PFSK-1 (cell line): Measurements from ENCODE around the gene LYSMD2.

Source experiments
- FOXP2 ChIP-seq: optimal IDR thresholded peaks from 2 replicates; pipeline ENCODE3; 2011; ENCODE audit warnings: borderline replicate concordance, control low read depth, inconsistent platforms; ENCODE audit not compliant: insufficient read depth; ENCODE audit errors: extremely low read length, extremely low read depth
- POLR2AphosphoS5 ChIP-seq: IDR thresholded peaks from 2 replicates; pipeline ENCODE4 v1.6.1; 2012; ENCODE audit warnings: low read depth, mild to moderate bottlenecking, control low read depth, low read length, moderate library complexity
- SIN3A ChIP-seq: IDR thresholded peaks from 2 replicates; pipeline ENCODE4 v1.6.1; 2012; ENCODE audit warnings: mild to moderate bottlenecking, low read length, moderate library complexity, borderline replicate concordance; ENCODE audit not compliant: insufficient read depth
- TAF1 ChIP-seq: IDR thresholded peaks from 2 replicates; pipeline ENCODE4 v1.6.1; 2012; ENCODE audit warnings: low read length, control low read depth, borderline replicate concordance; ENCODE audit not compliant: insufficient read depth
- TF ChIP-seq, protein P1 (sequence below), 2 experiments: IDR thresholded peaks; 2 replicates each; pipeline versions ENCODE4 v1.6.1 to v1.8.0; 2011 to 2012; ENCODE audit warnings: low read depth in 2 of 2, low read length in 2 of 2, control low read depth in 1 of 2, inconsistent platforms in 1 of 2, mild to moderate bottlenecking in 1 of 2, moderate library complexity in 1 of 2; ENCODE audit not compliant: insufficient read depth in 1 of 2

LYSMD2 gene

GRCh38 chr15:51766341-51766740 is 28.9 kb upstream of the LYSMD2 start:
- TF ChIP-seq POLR2AphosphoS5 (no peak), FOXP2 (no peak), TAF1 (no peak), SIN3A (no peak)
- TF ChIP-seq, protein P1, sequence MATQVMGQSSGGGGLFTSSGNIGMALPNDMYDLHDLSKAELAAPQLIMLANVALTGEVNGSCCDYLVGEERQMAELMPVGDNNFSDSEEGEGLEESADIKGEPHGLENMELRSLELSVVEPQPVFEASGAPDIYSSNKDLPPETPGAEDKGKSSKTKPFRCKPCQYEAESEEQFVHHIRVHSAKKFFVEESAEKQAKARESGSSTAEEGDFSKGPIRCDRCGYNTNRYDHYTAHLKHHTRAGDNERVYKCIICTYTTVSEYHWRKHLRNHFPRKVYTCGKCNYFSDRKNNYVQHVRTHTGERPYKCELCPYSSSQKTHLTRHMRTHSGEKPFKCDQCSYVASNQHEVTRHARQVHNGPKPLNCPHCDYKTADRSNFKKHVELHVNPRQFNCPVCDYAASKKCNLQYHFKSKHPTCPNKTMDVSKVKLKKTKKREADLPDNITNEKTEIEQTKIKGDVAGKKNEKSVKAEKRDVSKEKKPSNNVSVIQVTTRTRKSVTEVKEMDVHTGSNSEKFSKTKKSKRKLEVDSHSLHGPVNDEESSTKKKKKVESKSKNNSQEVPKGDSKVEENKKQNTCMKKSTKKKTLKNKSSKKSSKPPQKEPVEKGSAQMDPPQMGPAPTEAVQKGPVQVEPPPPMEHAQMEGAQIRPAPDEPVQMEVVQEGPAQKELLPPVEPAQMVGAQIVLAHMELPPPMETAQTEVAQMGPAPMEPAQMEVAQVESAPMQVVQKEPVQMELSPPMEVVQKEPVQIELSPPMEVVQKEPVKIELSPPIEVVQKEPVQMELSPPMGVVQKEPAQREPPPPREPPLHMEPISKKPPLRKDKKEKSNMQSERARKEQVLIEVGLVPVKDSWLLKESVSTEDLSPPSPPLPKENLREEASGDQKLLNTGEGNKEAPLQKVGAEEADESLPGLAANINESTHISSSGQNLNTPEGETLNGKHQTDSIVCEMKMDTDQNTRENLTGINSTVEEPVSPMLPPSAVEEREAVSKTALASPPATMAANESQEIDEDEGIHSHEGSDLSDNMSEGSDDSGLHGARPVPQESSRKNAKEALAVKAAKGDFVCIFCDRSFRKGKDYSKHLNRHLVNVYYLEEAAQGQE (IDR thresholded peaks at IDR 0.05; ENCODE audit: insufficient read depth in 1 of 2, low read depth in 2 of 2, low read length in 2 of 2), result no peak

DNA sequence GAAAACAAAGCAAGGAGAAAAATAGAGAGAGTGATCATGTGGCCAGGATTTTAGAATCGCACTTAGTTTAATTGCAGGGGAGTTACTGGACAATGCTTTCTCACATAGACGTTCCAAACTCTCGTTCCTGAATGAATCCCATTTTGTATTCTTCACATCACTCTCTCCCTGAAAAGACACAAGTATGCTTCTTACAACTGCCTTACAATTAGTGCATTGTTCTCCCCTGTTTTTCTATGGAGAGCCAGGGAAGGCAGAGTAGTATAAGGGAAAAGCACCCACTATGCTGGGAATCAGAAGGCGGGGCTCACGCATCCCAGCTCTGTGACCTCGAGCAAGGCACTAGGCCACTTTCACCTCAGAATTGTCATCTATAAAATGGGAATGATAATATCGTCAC is 28.3 kb upstream of the LYSMD2 start:
- no peak for TF ChIP-seq SIN3A
- no peak for TF ChIP-seq TAF1
- TF ChIP-seq POLR2AphosphoS5, result no peak
- TF ChIP-seq FOXP2, result no peak
- TF ChIP-seq, protein P1 (IDR thresholded peaks at IDR 0.05; ENCODE audit: insufficient read depth in 1 of 2, low read depth in 2 of 2, low read length in 2 of 2), result no peak

- TF ChIP-seq POLR2AphosphoS5 (no peak), SIN3A (no peak), FOXP2 (no peak), TAF1 (no peak)
- TF ChIP-seq, protein P1 (IDR thresholded peaks at IDR 0.05; ENCODE audit: insufficient read depth in 1 of 2, low read depth in 2 of 2, low read length in 2 of 2), result no peak
Measured at GRCh38 chr15:51760805-51761204, 23.4 kb upstream of the LYSMD2 start.

- TF ChIP-seq POLR2AphosphoS5 (no peak), SIN3A (no peak), TAF1 (no peak), FOXP2 (no peak)
- TF ChIP-seq, protein P1 (IDR thresholded peaks at IDR 0.05; ENCODE audit: insufficient read depth in 1 of 2, low read depth in 2 of 2, low read length in 2 of 2), result no peak
Measured at GRCh38 chr15:51759557-51760070, 22.2 kb upstream of the LYSMD2 start.

DNA sequence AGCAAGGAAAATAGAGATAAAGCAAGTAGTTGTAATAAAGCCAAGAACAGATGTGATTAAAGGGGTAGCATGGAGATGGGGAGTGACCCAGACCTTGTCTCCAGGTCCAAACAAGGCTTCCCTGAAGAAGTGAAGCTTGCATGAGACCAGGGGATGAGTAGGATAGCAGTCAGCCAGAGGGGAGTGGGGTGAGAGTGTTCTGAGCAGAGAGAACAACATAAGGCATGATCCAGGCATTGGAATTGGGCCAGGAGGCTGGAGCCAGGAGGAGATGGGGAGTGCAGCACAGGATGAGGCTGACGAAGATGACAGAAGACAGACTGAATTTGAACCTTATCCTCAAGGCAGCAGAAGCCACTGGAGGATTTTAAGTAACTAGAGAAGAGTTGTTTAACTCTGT is 21.2 kb upstream of the LYSMD2 start:
- TF ChIP-seq SIN3A, result no peak
- no peak for TF ChIP-seq FOXP2
- TF ChIP-seq, protein P1 (IDR thresholded peaks at IDR 0.05; ENCODE audit: insufficient read depth in 1 of 2, low read depth in 2 of 2, low read length in 2 of 2), result no peak
- TF ChIP-seq TAF1, result no peak
- no peak for TF ChIP-seq POLR2AphosphoS5
